Endodermal cell (in vitro differentiated cells): Measurements from ENCODE around the gene SMIM5. TPM values are rescaled to one million over a fixed set of nuclear protein-coding genes. Genes with fewer than 3 reads are reported as not detected.

Source experiments
- DNase-seq: peaks from one replicate; pipeline ENCODE4 v3.0.0-alpha.2; 2017
- H3K27ac ChIP-seq: 2 replicates; pipeline ENCODE4 v1.5.1; 2013; ENCODE audit warnings: mild to moderate bottlenecking, low read depth, low read length, moderate library complexity
- H3K27me3 ChIP-seq: 2 replicates; pipeline ENCODE4 v1.6.1; 2013; ENCODE audit warnings: mild to moderate bottlenecking, low read length, moderate library complexity; ENCODE audit not compliant: insufficient read depth, control insufficient read depth, poor library complexity, severe bottlenecking
- H3K36me3 ChIP-seq: 2 replicates; pipeline ENCODE4 v1.7.0; 2013; ENCODE audit warnings: mild to moderate bottlenecking, low read length, moderate library complexity; ENCODE audit not compliant: control insufficient read depth, insufficient read depth
- H3K4me1 ChIP-seq: one replicate; pipeline ENCODE4 v1.7.0; 2013; ENCODE audit warnings: low read length; ENCODE audit not compliant: control insufficient read depth, insufficient read depth
- H3K4me3 ChIP-seq: 2 replicates; pipeline ENCODE4 v1.5.1; 2013; ENCODE audit warnings: mild to moderate bottlenecking, low read length, moderate library complexity
- H3K9ac ChIP-seq: 2 replicates; pipeline ENCODE4 v1.6.1; 2013; ENCODE audit warnings: mild to moderate bottlenecking, low read length, moderate library complexity; ENCODE audit not compliant: poor library complexity, severe bottlenecking; ENCODE audit errors: extremely low read depth
- H3K9me3 ChIP-seq: 2 replicates; pipeline ENCODE4 v1.6.1; 2013; ENCODE audit warnings: mild to moderate bottlenecking, low read length, moderate library complexity; ENCODE audit not compliant: control insufficient read depth
- H3K27ac Mint-ChIP-seq: 2 replicates; pipeline ENCODE4 v1.8.0; 2020; ENCODE audit warnings: mixed read lengths
- H3K27me3 Mint-ChIP-seq: 2 replicates; pipeline ENCODE4 v1.8.0; 2021; ENCODE audit warnings: mild to moderate bottlenecking, mixed read lengths; ENCODE audit not compliant: insufficient read depth
- H3K36me3 Mint-ChIP-seq: 2 replicates; pipeline ENCODE4 v1.8.0; 2020; ENCODE audit warnings: low read depth, mixed read lengths
- H3K4me1 Mint-ChIP-seq: 2 replicates; pipeline ENCODE4 v1.8.0; 2020; ENCODE audit warnings: mixed read lengths
- H3K4me3 Mint-ChIP-seq: 2 replicates; pipeline ENCODE4 v1.8.0; 2020; ENCODE audit warnings: mild to moderate bottlenecking, moderate library complexity, mixed read lengths
- H3K9me3 Mint-ChIP-seq: 2 replicates; pipeline ENCODE4 v1.8.0; 2020; ENCODE audit warnings: mild to moderate bottlenecking, mixed read lengths
- WGBS, 2 experiments: methylation state at CpG; one replicate each; pipeline versions ENCODE4 v1.1.5 to v1.1.7; 2013; ENCODE audit warnings: missing lambda C conversion rate in 2 of 2, mixed read lengths in 1 of 2; ENCODE audit not compliant: insufficient coverage in 1 of 2, insufficient read length in 1 of 2; 5-methylcytosine and 5-hydroxymethylcytosine counted together
- total RNA-seq, 2 donors: library from RNA; stranded (reverse); fragmentation: NEBNext Ultra II Directional in 1 of 2; extraction: Animal tissue kit (Norgen Biotek cat#: 25700) in 1 of 2; gene quantifications; 2 replicates in 1 of 2; 3 replicates in 1 of 2; pipeline ENCODE4 v1.2.1, GENCODE V29; 2021
- TF ChIP-seq, protein P1 (sequence below): fragments of 200-600 bp; sonication (generic); conservative IDR thresholded peaks from 2 replicates; pipeline ENCODE4 v1.5.0; 2021; ENCODE audit warnings: antibody characterized with exemption, mild to moderate bottlenecking

Gene SMIM5
- total RNA-seq, 2 donors from 2014 or later, result 0.40 TPM; not detected in 1

DNA sequence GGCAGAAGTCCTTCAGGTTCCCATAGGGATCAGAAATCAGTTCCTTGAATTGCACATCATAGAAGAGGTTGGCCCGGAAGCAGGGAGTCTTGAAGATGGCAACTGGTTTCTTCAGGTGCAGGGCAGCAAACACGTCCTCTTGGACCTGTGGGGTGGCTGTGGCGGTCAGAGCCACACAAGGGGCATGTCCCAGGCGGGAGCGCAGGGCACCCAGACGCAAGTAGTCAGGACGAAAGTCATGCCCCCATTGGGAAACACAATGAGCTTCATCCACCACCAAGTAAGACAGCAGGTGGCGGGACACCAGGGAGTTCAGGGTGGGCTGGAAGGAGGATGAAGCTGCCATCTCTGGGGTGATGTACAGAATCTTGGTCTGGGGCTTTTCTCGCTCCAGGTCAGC lies 29.3 kb downstream of the SMIM5 start:
- peaks cover 54% of the 10 kb centered on the region for H3K36me3 ChIP-seq
- TF ChIP-seq, protein P1, sequence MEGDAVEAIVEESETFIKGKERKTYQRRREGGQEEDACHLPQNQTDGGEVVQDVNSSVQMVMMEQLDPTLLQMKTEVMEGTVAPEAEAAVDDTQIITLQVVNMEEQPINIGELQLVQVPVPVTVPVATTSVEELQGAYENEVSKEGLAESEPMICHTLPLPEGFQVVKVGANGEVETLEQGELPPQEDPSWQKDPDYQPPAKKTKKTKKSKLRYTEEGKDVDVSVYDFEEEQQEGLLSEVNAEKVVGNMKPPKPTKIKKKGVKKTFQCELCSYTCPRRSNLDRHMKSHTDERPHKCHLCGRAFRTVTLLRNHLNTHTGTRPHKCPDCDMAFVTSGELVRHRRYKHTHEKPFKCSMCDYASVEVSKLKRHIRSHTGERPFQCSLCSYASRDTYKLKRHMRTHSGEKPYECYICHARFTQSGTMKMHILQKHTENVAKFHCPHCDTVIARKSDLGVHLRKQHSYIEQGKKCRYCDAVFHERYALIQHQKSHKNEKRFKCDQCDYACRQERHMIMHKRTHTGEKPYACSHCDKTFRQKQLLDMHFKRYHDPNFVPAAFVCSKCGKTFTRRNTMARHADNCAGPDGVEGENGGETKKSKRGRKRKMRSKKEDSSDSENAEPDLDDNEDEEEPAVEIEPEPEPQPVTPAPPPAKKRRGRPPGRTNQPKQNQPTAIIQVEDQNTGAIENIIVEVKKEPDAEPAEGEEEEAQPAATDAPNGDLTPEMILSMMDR, result no peak
- H3K4me3 Mint-ChIP-seq, result no peak overlapping the region
- H3K27ac Mint-ChIP-seq, result no peak overlapping the region
- no peaks in the 10 kb centered on the region for H3K4me1 ChIP-seq
- no peak for DNase-seq
- no peaks in the 10 kb centered on the region for H3K27me3 ChIP-seq
- no peaks in the 10 kb centered on the region for H3K27me3 Mint-ChIP-seq
- no peaks in the 10 kb centered on the region for H3K9me3 ChIP-seq
- no peak overlapping the region for H3K4me3 ChIP-seq
- no peak overlapping the region for H3K9ac ChIP-seq
- peaks cover 33% of the 10 kb centered on the region for H3K36me3 Mint-ChIP-seq
- no peaks in the 10 kb centered on the region for H3K9me3 Mint-ChIP-seq
- WGBS, 2 experiments, result 95 to 98% methylated on average over 7 to 9 of the region's 9 CpGs
- no peak overlapping the region for H3K27ac ChIP-seq
- H3K4me1 Mint-ChIP-seq, result peaks cover 2% of the 10 kb centered on the region

DNA sequence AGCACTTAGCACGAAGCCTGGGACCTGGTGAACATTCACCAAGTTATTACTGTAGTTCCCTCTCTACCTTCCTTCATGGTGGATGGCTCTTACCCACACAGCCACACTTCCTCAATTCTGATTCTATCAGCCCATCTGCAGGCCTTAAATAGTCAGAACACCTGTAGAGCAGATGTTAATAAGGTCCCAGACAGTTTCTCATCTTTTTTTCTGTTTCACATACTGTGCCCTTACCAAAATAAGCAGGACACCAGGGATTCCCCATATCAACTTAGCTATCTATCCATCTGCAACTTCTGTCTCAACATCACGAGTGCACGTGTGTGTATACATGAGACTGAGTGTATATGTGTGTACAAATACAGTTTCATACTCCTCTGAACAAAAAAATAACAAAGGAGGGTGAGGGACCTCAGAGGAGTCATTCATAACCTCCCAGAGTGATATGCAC lies 30.9 kb downstream of the SMIM5 start:
- Mint-ChIP-seq H3K4me1 (peaks cover 7% of the 10 kb centered on the region), H3K36me3 (peaks cover 37% of the 10 kb centered on the region), H3K4me3 (no peak overlapping the region), H3K27ac (no peak overlapping the region), H3K27me3 (no peaks in the 10 kb centered on the region), H3K9me3 (no peaks in the 10 kb centered on the region)
- H3K9me3 ChIP-seq, result no peaks in the 10 kb centered on the region
- H3K36me3 ChIP-seq, result peaks cover 56% of the 10 kb centered on the region
- TF ChIP-seq, protein P1, result no peak
- H3K4me1 ChIP-seq, result no peaks in the 10 kb centered on the region
- H3K9ac ChIP-seq, result no peak overlapping the region
- no peak overlapping the region for H3K4me3 ChIP-seq
- DNase-seq, result no peak
- 100% methylated on average over 1 of the region's 3 CpGs for WGBS, 2 experiments
- H3K27ac ChIP-seq, result no peak overlapping the region
- no peaks in the 10 kb centered on the region for H3K27me3 ChIP-seq

DNA sequence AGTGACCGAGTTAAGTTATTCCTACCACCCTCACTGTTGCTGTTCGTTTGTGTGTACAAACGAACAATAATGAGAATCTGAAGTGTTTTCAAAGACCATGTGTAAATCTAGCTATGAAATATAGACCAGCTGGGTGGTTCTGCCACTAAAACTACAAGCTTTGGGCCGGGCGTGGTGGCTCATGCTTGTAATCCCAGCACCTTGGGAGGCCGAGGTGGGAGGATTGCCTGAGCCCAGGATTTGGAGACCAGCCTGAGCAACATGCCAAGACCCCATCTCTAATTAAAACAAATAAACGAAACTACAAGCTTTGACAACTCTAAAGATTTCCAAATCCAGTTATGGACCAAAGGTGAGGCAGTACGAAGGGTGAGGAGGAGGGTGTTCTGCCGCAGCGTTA lies 32.7 kb downstream of the SMIM5 start:
- no peaks in the 10 kb centered on the region for H3K4me1 ChIP-seq
- Mint-ChIP-seq H3K27ac (no peak overlapping the region), H3K4me1 (peaks cover 7% of the 10 kb centered on the region), H3K9me3 (no peaks in the 10 kb centered on the region), H3K4me3 (no peak overlapping the region), H3K36me3 (peaks cover 43% of the 10 kb centered on the region), H3K27me3 (no peaks in the 10 kb centered on the region)
- H3K4me3 ChIP-seq, result peak overlapping the region; percentile 99
- H3K9me3 ChIP-seq, result no peaks in the 10 kb centered on the region
- H3K27ac ChIP-seq, result no peak overlapping the region
- H3K36me3 ChIP-seq, result peaks cover 59% of the 10 kb centered on the region
- no peak for DNase-seq
- TF ChIP-seq, protein P1, result no peak
- 92 to 98% methylated on average over 8 to 10 of the region's 10 CpGs for WGBS, 2 experiments
- peak overlapping the region; percentile 96 for H3K9ac ChIP-seq
- H3K27me3 ChIP-seq, result no peaks in the 10 kb centered on the region
